GM12801 (cell line): ENCODE data around the gene CYFIP2.

ENCODE experiments used
- CTCF ChIP-seq: IDR thresholded peaks from one replicate; pipeline ENCODE4 v1.5.1; 2011; ENCODE audit warnings: control low read depth; ENCODE audit not compliant: insufficient read length; ENCODE audit errors: extremely low read depth

CYFIP2 gene

GRCh38 chr5:157303023-157303422, 37.1 kb downstream of the CYFIP2 start:
- no peak for TF ChIP-seq CTCF

GRCh38 chr5:157303667-157304327, 37.9 kb downstream of the CYFIP2 start:
- no peak for TF ChIP-seq CTCF

- TF ChIP-seq CTCF = no peak
Observed at GRCh38 chr5:157306081-157306480, 40.2 kb downstream of the CYFIP2 start.

GRCh38 chr5:157306692-157307471, 41.0 kb downstream of the CYFIP2 start:
- no peak for TF ChIP-seq CTCF

GRCh38 chr5:157308836-157309465, 43.0 kb downstream of the CYFIP2 start:
- TF ChIP-seq CTCF = no peak

- no peak for TF ChIP-seq CTCF
Observed at GRCh38 chr5:157309796-157310195, 43.9 kb downstream of the CYFIP2 start.

GRCh38 chr5:157311595-157311994, 45.7 kb downstream of the CYFIP2 start:
- no peak for TF ChIP-seq CTCF
